DND-41 (cell line): ENCODE measurements around the gene CFAP61.

Experiments used
- ATAC-seq: fragments of 200-7000 bp; cut with Tn5 transposase; 3 replicates; pipeline ENCODE4 v1.9.1; 2021; ENCODE audit warnings: low read depth; ENCODE audit not compliant: insufficient read depth
- DNase-seq: peaks from one replicate; pipeline ENCODE4 v3.0.0-alpha.2; 2020
- H2AFZ ChIP-seq: 2 replicates; pipeline ENCODE4 v1.6.0; 2012; ENCODE audit warnings: low read depth, low read length
- H3K27ac ChIP-seq: 2 replicates; pipeline ENCODE4 v1.5.1; 2012; ENCODE audit warnings: low read length, inconsistent platforms
- H3K27me3 ChIP-seq: fragments of 200-600 bp; sonication (generic); 2 replicates; pipeline ENCODE4 v1.6.0; 2012; ENCODE audit warnings: low read length, mild to moderate bottlenecking, inconsistent platforms; ENCODE audit not compliant: insufficient read depth, poor library complexity
- H3K36me3 ChIP-seq: 2 replicates; pipeline ENCODE4 v1.5.1; 2012; ENCODE audit warnings: low read length, inconsistent platforms; ENCODE audit not compliant: insufficient read depth
- H3K4me1 ChIP-seq: 2 replicates; pipeline ENCODE4 v1.5.1; 2012; ENCODE audit warnings: mild to moderate bottlenecking, low read length; ENCODE audit not compliant: insufficient read depth
- H3K4me2 ChIP-seq: 2 replicates; pipeline ENCODE4 v1.6.0; 2012; ENCODE audit warnings: mild to moderate bottlenecking, moderate library complexity, low read length, inconsistent platforms; ENCODE audit not compliant: insufficient read depth
- H3K4me3 ChIP-seq, 2 experiments: fragments of 200-600 bp in 1 of 2; shearing (Covaris generic) in 1 of 2; 2 replicates each; pipeline ENCODE4 v1.5.1; 2012 to 2016; ENCODE audit warnings: inconsistent platforms in 2 of 2, low read length in 2 of 2, mild to moderate bottlenecking in 2 of 2, low read depth in 1 of 2, moderate library complexity in 1 of 2
- H3K79me2 ChIP-seq: 2 replicates; pipeline ENCODE4 v1.6.0; 2012; ENCODE audit warnings: low read length, inconsistent platforms; ENCODE audit not compliant: insufficient read depth
- H3K9ac ChIP-seq: 2 replicates; pipeline ENCODE4 v1.6.0; 2012; ENCODE audit warnings: low read depth, mild to moderate bottlenecking, inconsistent platforms, low read length, moderate library complexity
- H3K9me3 ChIP-seq: 2 replicates; pipeline ENCODE4 v1.5.1; 2012; ENCODE audit warnings: low read length, moderate library complexity, mild to moderate bottlenecking, inconsistent platforms; ENCODE audit not compliant: insufficient read depth, severe bottlenecking
- H4K20me1 ChIP-seq: 2 replicates; pipeline ENCODE4 v1.6.0; 2012; ENCODE audit warnings: low read length; ENCODE audit not compliant: insufficient read depth
- EZH2 ChIP-seq: IDR thresholded peaks from 3 replicates; pipeline ENCODE4 v1.6.1; 2012; ENCODE audit warnings: borderline replicate concordance, low read depth, mild to moderate bottlenecking, moderate library complexity, low read length, inconsistent platforms; ENCODE audit not compliant: severe bottlenecking
- TF ChIP-seq, protein P1 (sequence below): IDR thresholded peaks from 2 replicates; pipeline ENCODE4 v1.5.1; 2012; ENCODE audit warnings: borderline replicate concordance, low read length, moderate library complexity, mild to moderate bottlenecking; ENCODE audit not compliant: poor library complexity, severe bottlenecking; ENCODE audit errors: extremely low read depth

The CFAP61 gene

GRCh38 chr20:20199361-20200160 is 147.2 kb downstream of the CFAP61 start:
- H3K27me3 ChIP-seq, result peaks cover 7% of the 10 kb centered on the region
- H3K9me3 ChIP-seq, result no peaks in the 10 kb centered on the region
- no peaks in the 10 kb centered on the region for H3K36me3 ChIP-seq
- H3K9ac ChIP-seq, result no peak overlapping the region
- no peaks in the 10 kb centered on the region for H3K4me1 ChIP-seq
- TF ChIP-seq, protein P1, sequence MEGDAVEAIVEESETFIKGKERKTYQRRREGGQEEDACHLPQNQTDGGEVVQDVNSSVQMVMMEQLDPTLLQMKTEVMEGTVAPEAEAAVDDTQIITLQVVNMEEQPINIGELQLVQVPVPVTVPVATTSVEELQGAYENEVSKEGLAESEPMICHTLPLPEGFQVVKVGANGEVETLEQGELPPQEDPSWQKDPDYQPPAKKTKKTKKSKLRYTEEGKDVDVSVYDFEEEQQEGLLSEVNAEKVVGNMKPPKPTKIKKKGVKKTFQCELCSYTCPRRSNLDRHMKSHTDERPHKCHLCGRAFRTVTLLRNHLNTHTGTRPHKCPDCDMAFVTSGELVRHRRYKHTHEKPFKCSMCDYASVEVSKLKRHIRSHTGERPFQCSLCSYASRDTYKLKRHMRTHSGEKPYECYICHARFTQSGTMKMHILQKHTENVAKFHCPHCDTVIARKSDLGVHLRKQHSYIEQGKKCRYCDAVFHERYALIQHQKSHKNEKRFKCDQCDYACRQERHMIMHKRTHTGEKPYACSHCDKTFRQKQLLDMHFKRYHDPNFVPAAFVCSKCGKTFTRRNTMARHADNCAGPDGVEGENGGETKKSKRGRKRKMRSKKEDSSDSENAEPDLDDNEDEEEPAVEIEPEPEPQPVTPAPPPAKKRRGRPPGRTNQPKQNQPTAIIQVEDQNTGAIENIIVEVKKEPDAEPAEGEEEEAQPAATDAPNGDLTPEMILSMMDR, result no peak
- no peak for TF ChIP-seq EZH2
- no peak overlapping the region for H3K27ac ChIP-seq
- no peaks in the 10 kb centered on the region for H3K79me2 ChIP-seq
- no peaks in the 10 kb centered on the region for H4K20me1 ChIP-seq
- DNase-seq, result no peak
- H3K4me2 ChIP-seq, result no peak overlapping the region
- H3K4me3 ChIP-seq, result no peak overlapping the region
- H2AFZ ChIP-seq, result no peak overlapping the region
- no peak for ATAC-seq

- ATAC-seq (no peak), DNase-seq (no peak)
- Histone ChIP-seq H3K79me2 (no peaks in the 10 kb centered on the region), H3K4me2 (no peak overlapping the region), H3K9me3 (no peaks in the 10 kb centered on the region), H3K27ac (no peak overlapping the region), H3K36me3 (no peaks in the 10 kb centered on the region), H3K27me3 (peaks cover 13% of the 10 kb centered on the region), H3K4me3 (no peak overlapping the region), H3K4me1 (no peaks in the 10 kb centered on the region), H3K9ac (no peak overlapping the region), H2AFZ (no peak overlapping the region), H4K20me1 (no peaks in the 10 kb centered on the region)
- no peak for TF ChIP-seq EZH2
- TF ChIP-seq, protein P1, result no peak
Observed at GRCh38 chr20:20201124-20201523, 148.8 kb downstream of the CFAP61 start.

- Histone ChIP-seq H3K9me3 (no peaks in the 10 kb centered on the region), H3K27me3 (peaks cover 10% of the 10 kb centered on the region), H3K4me2 (no peak overlapping the region), H3K4me3 (no peak overlapping the region), H4K20me1 (no peaks in the 10 kb centered on the region), H3K9ac (no peak overlapping the region), H3K79me2 (no peaks in the 10 kb centered on the region), H2AFZ (no peak overlapping the region), H3K27ac (no peak overlapping the region), H3K4me1 (no peaks in the 10 kb centered on the region), H3K36me3 (no peaks in the 10 kb centered on the region)
- no peak for TF ChIP-seq EZH2
- TF ChIP-seq, protein P1, result no peak
- no peak for ATAC-seq
- no peak for DNase-seq
Observed at GRCh38 chr20:20201639-20202038, 149.3 kb downstream of the CFAP61 start.

- Histone ChIP-seq H3K4me2 (no peak overlapping the region), H4K20me1 (no peaks in the 10 kb centered on the region), H3K9ac (no peak overlapping the region), H3K4me3 (no peak overlapping the region), H3K36me3 (no peaks in the 10 kb centered on the region), H2AFZ (no peak overlapping the region), H3K79me2 (no peaks in the 10 kb centered on the region), H3K4me1 (no peaks in the 10 kb centered on the region), H3K27me3 (peaks cover 12% of the 10 kb centered on the region), H3K27ac (no peak overlapping the region), H3K9me3 (no peaks in the 10 kb centered on the region)
- TF ChIP-seq, protein P1, result no peak
- TF ChIP-seq EZH2, result no peak
- no peak for ATAC-seq
- DNase-seq, result no peak
Observed at GRCh38 chr20:20202768-20203167, 150.4 kb downstream of the CFAP61 start.
